Neuronal stem cell (in vitro differentiated cells): Measurements from ENCODE around the gene ZKSCAN3.

Experiments used
- DNase-seq: peaks from one replicate; pipeline ENCODE4 v3.0.0-alpha.2; 2013; ENCODE audit warnings: low spot score
- H2AFZ ChIP-seq: one replicate; pipeline ENCODE4 v1.6.1; 2013; ENCODE audit warnings: mild to moderate bottlenecking, low read length, inconsistent platforms
- H2AK5ac ChIP-seq: 2 replicates; pipeline ENCODE4 v1.6.1; 2013; ENCODE audit warnings: low read depth, mild to moderate bottlenecking, inconsistent platforms, low read length, moderate library complexity, mixed read lengths
- H2BK120ac ChIP-seq: 2 replicates; pipeline ENCODE4 v1.6.1; 2013; ENCODE audit warnings: low read depth, mild to moderate bottlenecking, inconsistent platforms, low read length, moderate library complexity, mixed read lengths
- H2BK12ac ChIP-seq: one replicate; pipeline ENCODE4 v1.6.1; 2013; ENCODE audit warnings: low read length, inconsistent platforms
- H2BK15ac ChIP-seq: 2 replicates; pipeline ENCODE4 v1.6.1; 2013; ENCODE audit warnings: mild to moderate bottlenecking, low read length, inconsistent platforms, mixed read lengths
- H2BK5ac ChIP-seq: one replicate; pipeline ENCODE4 v1.6.1; 2013; ENCODE audit warnings: inconsistent platforms, mild to moderate bottlenecking, low read length, moderate library complexity
- H3K14ac ChIP-seq: one replicate; pipeline ENCODE4 v1.6.1; 2013; ENCODE audit warnings: low read length, inconsistent platforms
- H3K18ac ChIP-seq: 2 replicates; pipeline ENCODE4 v1.6.1; 2013; ENCODE audit warnings: low read length, inconsistent platforms
- H3K23ac ChIP-seq: 2 replicates; pipeline ENCODE4 v1.6.1; 2013; ENCODE audit warnings: low read depth, mild to moderate bottlenecking, mixed read lengths, low read length, inconsistent platforms; ENCODE audit not compliant: poor library complexity
- H3K27ac ChIP-seq: replicated peaks from 3 replicates; pipeline ENCODE4 v1.5.1; 2013; ENCODE audit warnings: low read length, inconsistent platforms
- H3K27me3 ChIP-seq, 3 experiments: 2 replicates each; pipeline ENCODE4 v1.6.1; 2013; ENCODE audit warnings: low read length in 3 of 3, mild to moderate bottlenecking in 2 of 3, inconsistent platforms in 1 of 3, low read depth in 1 of 3, mixed read lengths in 1 of 3, moderate library complexity in 1 of 3; ENCODE audit not compliant: control insufficient read depth in 3 of 3, insufficient read depth in 3 of 3
- H3K36me3 ChIP-seq, 2 donors: replicated peaks in 1 of 2; 2 replicates each; pipeline ENCODE4 v1.6.1; 2013; ENCODE audit warnings: low read length in 2 of 2; ENCODE audit not compliant: control insufficient read depth in 2 of 2, insufficient read depth in 2 of 2
- H3K4ac ChIP-seq: 2 replicates; pipeline ENCODE4 v1.6.1; 2013; ENCODE audit warnings: inconsistent platforms, mild to moderate bottlenecking, low read length, moderate library complexity
- H3K4me1 ChIP-seq, 2 donors: 1 replicate in 1 of 2; 2 replicates in 1 of 2; pipeline ENCODE4 v1.6.1; 2013; ENCODE audit warnings: low read length in 2 of 2, low read depth in 1 of 2; ENCODE audit not compliant: control insufficient read depth in 2 of 2, insufficient read depth in 1 of 2
- H3K4me2 ChIP-seq: one replicate; pipeline ENCODE4 v1.6.1; 2013; ENCODE audit warnings: mild to moderate bottlenecking, low read length, inconsistent platforms; ENCODE audit not compliant: insufficient read depth, poor library complexity, severe bottlenecking
- H3K4me3 ChIP-seq, 2 donors: 2 replicates each; pipeline ENCODE4 v1.5.1; 2013; ENCODE audit warnings: low read length in 2 of 2, mild to moderate bottlenecking in 2 of 2, inconsistent platforms in 1 of 2, moderate library complexity in 1 of 2
- H3K79me1 ChIP-seq: one replicate; pipeline ENCODE4 v1.6.1; 2013; ENCODE audit warnings: low read depth, mild to moderate bottlenecking, inconsistent platforms, low read length, moderate library complexity
- H3K9ac ChIP-seq: one replicate; pipeline ENCODE4 v1.6.1; 2013; ENCODE audit warnings: mild to moderate bottlenecking, low read depth, low read length, inconsistent platforms; ENCODE audit not compliant: poor library complexity
- H3K9me3 ChIP-seq, 2 donors: replicated peaks in 1 of 2; 2 replicates each; pipeline versions ENCODE3 to v1.6.1; 2013; ENCODE audit warnings: low read length in 2 of 2, mild to moderate bottlenecking in 2 of 2, inconsistent platforms in 1 of 2, low read depth in 1 of 2, mixed read lengths in 1 of 2, moderate library complexity in 1 of 2; ENCODE audit not compliant: control insufficient read depth in 2 of 2, insufficient read depth in 1 of 2
- H4K8ac ChIP-seq: one replicate; pipeline ENCODE4 v1.6.1; 2013; ENCODE audit warnings: low read depth, mild to moderate bottlenecking, inconsistent platforms, low read length, moderate library complexity
- H4K91ac ChIP-seq: one replicate; pipeline ENCODE4 v1.6.1; 2013; ENCODE audit warnings: low read length, low read depth, mild to moderate bottlenecking, inconsistent platforms; ENCODE audit not compliant: poor library complexity
- WGBS, 2 donors: extraction: QIAGEN DNeasy Blood & Tissue Kit; methylation state at CpG; one replicate each; pipeline ENCODE4 v1.1.7; 2013; ENCODE audit warnings: missing lambda C conversion rate in 2 of 2, mixed read lengths in 1 of 2; ENCODE audit not compliant: insufficient read length in 2 of 2, insufficient replicate concordance in 1 of 2; ENCODE audit errors: extremely low coverage in 2 of 2; 5-methylcytosine and 5-hydroxymethylcytosine counted together

The ZKSCAN3 gene

GRCh38 chr6:28343898-28344677, 5.7 kb upstream of the ZKSCAN3 start:
- WGBS, 2 donors = no CpG with 5 or more reads among the region's 1 CpG
- Histone ChIP-seq H2AK5ac (no peak overlapping the region), H4K8ac (no peak overlapping the region), H3K23ac (no peak overlapping the region), H3K4ac (no peak overlapping the region), H3K4me1 (no peaks in the 10 kb centered on the region), H2BK5ac (no peak overlapping the region), H2BK12ac (no peak overlapping the region), H3K4me3 (no peak overlapping the region), H3K4me2 (no peak overlapping the region), H3K27me3 (peaks cover 0 to 19% (median 0%) of the 10 kb centered on the region in 3 experiments), H3K79me1 (no peaks in the 10 kb centered on the region), H3K18ac (no peak overlapping the region), H4K91ac (no peak overlapping the region), H2BK120ac (no peak overlapping the region), H3K36me3 (no peaks in the 10 kb centered on the region), H3K9me3 (no peaks in the 10 kb centered on the region), H3K9ac (no peak overlapping the region), H2AFZ (no peak overlapping the region), H2BK15ac (no peak overlapping the region), H3K14ac (no peak overlapping the region), H3K27ac (no peak overlapping the region)
- no peak for DNase-seq

- no peak overlapping the region for H2AK5ac ChIP-seq
- no peak overlapping the region for H4K8ac ChIP-seq
- H3K4ac ChIP-seq = no peak overlapping the region
- H3K18ac ChIP-seq = no peak overlapping the region
- no peak overlapping the region for H3K4me2 ChIP-seq
- no peak overlapping the region for H3K14ac ChIP-seq
- WGBS, 2 donors = no CpG with 5 or more reads among the region's 1 CpG
- no peaks in the 10 kb centered on the region for H3K36me3 ChIP-seq
- H3K4me1 ChIP-seq = no peaks in the 10 kb centered on the region
- H3K27ac ChIP-seq = no peak overlapping the region
- H3K27me3 ChIP-seq = peaks cover 0 to 19% (median 0%) of the 10 kb centered on the region in 3 experiments
- no peak overlapping the region for H2BK12ac ChIP-seq
- no peak overlapping the region for H3K23ac ChIP-seq
- no peak overlapping the region for H2AFZ ChIP-seq
- H3K4me3 ChIP-seq = no peak overlapping the region
- H2BK120ac ChIP-seq = no peak overlapping the region
- H3K9ac ChIP-seq = no peak overlapping the region
- no peak for DNase-seq
- H3K9me3 ChIP-seq = no peaks in the 10 kb centered on the region
- no peak overlapping the region for H4K91ac ChIP-seq
- no peak overlapping the region for H2BK15ac ChIP-seq
- H3K79me1 ChIP-seq = no peaks in the 10 kb centered on the region
- H2BK5ac ChIP-seq = no peak overlapping the region
Observed at GRCh38 chr6:28345201-28345600, 4.5 kb upstream of the ZKSCAN3 start.

- no peaks in the 10 kb centered on the region for H3K79me1 ChIP-seq
- H3K9me3 ChIP-seq = no peaks in the 10 kb centered on the region
- H3K14ac ChIP-seq = no peak overlapping the region
- H2AK5ac ChIP-seq = no peak overlapping the region
- WGBS, 2 donors = no CpG with 5 or more reads among the region's 2 CpGs
- no peak overlapping the region for H2BK120ac ChIP-seq
- H3K27me3 ChIP-seq = peaks cover 0 to 19% (median 0%) of the 10 kb centered on the region in 3 experiments
- no peak overlapping the region for H3K4me2 ChIP-seq
- H3K4me1 ChIP-seq = no peaks in the 10 kb centered on the region
- no peak overlapping the region for H4K8ac ChIP-seq
- H2BK15ac ChIP-seq = no peak overlapping the region
- H2BK5ac ChIP-seq = no peak overlapping the region
- H3K9ac ChIP-seq = no peak overlapping the region
- no peak overlapping the region for H4K91ac ChIP-seq
- no peak overlapping the region for H3K4me3 ChIP-seq
- H3K36me3 ChIP-seq = no peaks in the 10 kb centered on the region
- no peak overlapping the region for H3K23ac ChIP-seq
- no peak for DNase-seq
- H3K27ac ChIP-seq = no peak overlapping the region
- no peak overlapping the region for H2BK12ac ChIP-seq
- H3K4ac ChIP-seq = no peak overlapping the region
- no peak overlapping the region for H2AFZ ChIP-seq
- H3K18ac ChIP-seq = no peak overlapping the region
Observed at GRCh38 chr6:28347119-28347518, 2.6 kb upstream of the ZKSCAN3 start.

- no peak overlapping the region for H2BK12ac ChIP-seq
- no peak overlapping the region for H2BK120ac ChIP-seq
- H3K9ac ChIP-seq = no peak overlapping the region
- H3K4ac ChIP-seq = no peak overlapping the region
- no peak overlapping the region for H2BK15ac ChIP-seq
- no peak overlapping the region for H3K27ac ChIP-seq
- peaks cover 4 to 11% of the 10 kb centered on the region in 2 donors for H3K9me3 ChIP-seq
- peaks cover 1% of the 10 kb centered on the region for H3K79me1 ChIP-seq
- peak overlapping the region; percentile 88 for H2AFZ ChIP-seq
- peaks cover 0 to 11% of the 10 kb centered on the region in 2 donors for H3K36me3 ChIP-seq
- H4K91ac ChIP-seq = no peak overlapping the region
- no peak overlapping the region for H2AK5ac ChIP-seq
- peak overlapping the region; percentile 54 for H3K4me2 ChIP-seq
- no peak overlapping the region for H3K18ac ChIP-seq
- peaks cover 0 to 17% (median 0%) of the 10 kb centered on the region in 3 experiments for H3K27me3 ChIP-seq
- no CpG with 5 or more reads among the region's 9 CpGs for WGBS, 2 donors
- H3K23ac ChIP-seq = no peak overlapping the region
- no peak overlapping the region for H4K8ac ChIP-seq
- H2BK5ac ChIP-seq = no peak overlapping the region
- H3K4me3 ChIP-seq = peak overlapping the region; percentile 97 to 98
- no peak for DNase-seq
- H3K4me1 ChIP-seq = no peaks in the 10 kb centered on the region
- H3K14ac ChIP-seq = no peak overlapping the region
Observed at GRCh38 chr6:28349344-28349891, 329 bp upstream of the ZKSCAN3 start.
